Vagina (tissue), 2 donors: ENCODE measurements around the gene GADD45B. TPM values are rescaled to one million over a fixed set of nuclear protein-coding genes. Genes with fewer than 3 reads are reported as not detected.

Experiments used
- DNase-seq, 2 donors: peaks; one replicate each; pipeline ENCODE4 v3.0.0-alpha.2; 2017; ENCODE audit errors: extremely low spot score in 2 of 2
- H3K27ac ChIP-seq: fragments of 200-600 bp; sonication (generic); one replicate; pipeline ENCODE4 v1.5.1; 2019
- H3K27me3 ChIP-seq: fragments of 200-600 bp; sonication (generic); one replicate; pipeline ENCODE4 v1.5.1; 2019
- H3K36me3 ChIP-seq, 2 donors: fragments of 200-600 bp; sonication (generic); one replicate each; pipeline ENCODE4 v1.5.1; 2017 to 2019
- H3K4me1 ChIP-seq: fragments of 200-600 bp; sonication (generic); one replicate; pipeline ENCODE4 v1.5.1; 2019
- H3K4me3 ChIP-seq, 2 donors: fragments of 200-600 bp; sonication (generic); 1 replicate in 1 of 2; 2 replicates in 1 of 2; pipeline ENCODE4 v1.5.1; 2016 to 2019
- H3K9me3 ChIP-seq: fragments of 200-600 bp; sonication (generic); one replicate; pipeline ENCODE4 v1.5.1; 2019
- CTCF ChIP-seq, 3 experiments: fragments of 450-650 bp in 2 of 3; fragments of 200-600 bp in 1 of 3; sonication (generic) in 1 of 3; IDR thresholded peaks; one replicate each; pipeline ENCODE4 v1.5.1; 2017 to 2019; ENCODE audit warnings: antibody characterized with exemption in 3 of 3, mild to moderate bottlenecking in 2 of 3, moderate library complexity in 2 of 3
- POLR2A ChIP-seq, 2 donors: fragments of 450-650 bp; IDR thresholded peaks; one replicate each; pipeline ENCODE4 v1.6.1; 2017; ENCODE audit warnings: antibody characterized with exemption in 2 of 2, mild to moderate bottlenecking in 2 of 2, moderate library complexity in 2 of 2
- POLR2AphosphoS5 ChIP-seq, 2 donors: sonication (generic); formaldehyde crosslinking; IDR thresholded peaks; one replicate each; pipeline ENCODE4 v1.9.0; 2017; ENCODE audit warnings: antibody characterized with exemption in 2 of 2, mild to moderate bottlenecking in 2 of 2, low read depth in 1 of 2; ENCODE audit not compliant: insufficient read depth in 1 of 2
- intact Hi-C: fragments of 100-400 bp; cut with DNase I; formaldehyde crosslinking; loops from one replicate; pipeline ENCODE4 v1.15.1; 2023
- total RNA-seq: library from RNA; depleted of rRNA; stranded (reverse); fragments of >200 nt; gene quantifications from one replicate; pipeline ENCODE4 v1.2.3, GENCODE V29; 2016

The GADD45B gene
- total RNA-seq, 1 donor from 2014 or later = 181 TPM

DNA sequence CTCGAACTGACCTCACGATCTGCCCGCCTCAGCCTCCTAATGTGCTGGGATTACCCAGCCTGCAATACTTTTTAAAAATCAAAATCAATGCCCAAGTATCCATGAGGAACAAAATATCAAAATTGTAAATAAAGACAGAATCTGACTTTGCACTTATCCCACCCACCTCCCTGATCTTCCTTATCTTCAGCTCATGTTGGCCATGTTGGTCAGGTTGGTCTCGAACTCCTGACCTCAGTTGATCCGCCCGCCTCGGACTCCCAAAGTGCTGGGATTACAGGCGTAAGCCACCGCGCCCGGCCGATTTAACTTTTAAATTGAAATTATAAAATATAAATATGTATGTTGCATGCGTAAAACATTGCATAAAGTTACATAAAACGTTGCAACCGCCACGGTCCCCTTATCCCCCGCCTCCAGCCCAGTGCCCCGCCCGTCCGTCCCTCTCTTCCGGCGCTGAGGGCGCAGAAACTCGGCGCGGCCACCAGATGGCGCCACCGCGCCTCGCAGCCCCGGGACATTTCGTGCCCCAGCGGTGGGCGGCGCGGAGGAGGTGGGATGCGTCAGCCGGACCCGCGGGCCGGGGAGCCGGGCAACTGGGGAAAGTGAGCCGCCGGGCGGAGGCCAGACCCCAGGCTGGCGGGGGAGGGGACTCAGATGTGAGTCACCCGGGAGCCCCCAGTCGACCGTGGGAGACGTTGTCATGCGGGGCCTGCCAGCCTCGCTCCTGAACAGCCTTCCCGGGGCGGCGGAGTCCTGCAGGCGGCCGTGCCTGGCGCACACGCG is 1.5 kb upstream of the GADD45B start:
- H3K9me3 ChIP-seq = no peaks in the 10 kb centered on the region

GRCh38 chr19:2475018-2475701 is 767 bp upstream of the GADD45B start:
- Histone ChIP-seq H3K36me3 (no peaks in the 10 kb centered on the region), H3K9me3 (no peaks in the 10 kb centered on the region), H3K4me3 (peak overlapping the region; percentile 62 to 98), H3K4me1 (peaks cover 41% of the 10 kb centered on the region), H3K27ac (peak overlapping the region; percentile 85), H3K27me3 (no peaks in the 10 kb centered on the region)
- no peak for TF ChIP-seq POLR2A (IDR thresholded peaks at IDR 0.05)
- TF ChIP-seq CTCF (IDR thresholded peaks at IDR 0.05) = no peak
- no peak for TF ChIP-seq POLR2AphosphoS5 (IDR thresholded peaks at IDR 0.05; ENCODE audit: insufficient read depth in 1 of 2, low read depth in 1 of 2)
- DNase-seq = no peak
- intact Hi-C loops = loop anchor here (2.0 kb wide), 1 partner anchor 136 kb away; no protein-coding TSS in a partner anchor

More for the DNA sequence above, 1.5 kb upstream of the GADD45B start:
- no peaks in the 10 kb centered on the region for H3K27me3 ChIP-seq
- H3K4me1 ChIP-seq = peaks cover 38% of the 10 kb centered on the region
- intact Hi-C loops = loop anchor here (1.0 to 2.0 kb wide), 2 partner anchors 105 to 136 kb away; no protein-coding TSS in a partner anchor
- TF ChIP-seq POLR2A (IDR thresholded peaks at IDR 0.05) (no peak), CTCF (IDR thresholded peaks at IDR 0.05) (peak; percentile 97), POLR2AphosphoS5 (IDR thresholded peaks at IDR 0.05; ENCODE audit: insufficient read depth in 1 of 2, low read depth in 1 of 2) (peak in 1 of 2 donors; percentile 75)
- no peak for DNase-seq
- H3K4me3 ChIP-seq = peak overlapping the region; percentile 62 to 98
- H3K36me3 ChIP-seq = no peaks in the 10 kb centered on the region
- H3K27ac ChIP-seq = peak overlapping the region; percentile 85

- H3K27ac ChIP-seq = peak overlapping the region; percentile 85
- intact Hi-C loops = loop anchor here (2.0 kb wide), 1 partner anchor 68 kb away; no protein-coding TSS in a partner anchor
- no peaks in the 10 kb centered on the region for H3K36me3 ChIP-seq
- H3K4me3 ChIP-seq = peak overlapping the region; percentile 62 to 98
- H3K4me1 ChIP-seq = peaks cover 41% of the 10 kb centered on the region
- no peaks in the 10 kb centered on the region for H3K27me3 ChIP-seq
- no peaks in the 10 kb centered on the region for H3K9me3 ChIP-seq
- no peak for DNase-seq
- TF ChIP-seq POLR2AphosphoS5 (IDR thresholded peaks at IDR 0.05; ENCODE audit: insufficient read depth in 1 of 2, low read depth in 1 of 2) (no peak), CTCF (IDR thresholded peaks at IDR 0.05) (no peak), POLR2A (IDR thresholded peaks at IDR 0.05) (no peak)
These were observed 669 bp downstream of the GADD45B start for GRCh38 chr19:2476451-2477140.

GRCh38 chr19:2477141-2477710 is 1.3 kb downstream of the GADD45B start:
- peak overlapping the region; percentile 85 for H3K27ac ChIP-seq

More at GRCh38 chr19:2477141-2477710, 1.3 kb downstream of the GADD45B start:
- Histone ChIP-seq H3K4me1 (peaks cover 41% of the 10 kb centered on the region), H3K27me3 (no peaks in the 10 kb centered on the region), H3K4me3 (peak overlapping the region; percentile 62 to 98), H3K9me3 (no peaks in the 10 kb centered on the region), H3K36me3 (no peaks in the 10 kb centered on the region)
- DNase-seq = no peak
- TF ChIP-seq POLR2A (IDR thresholded peaks at IDR 0.05) (no peak), POLR2AphosphoS5 (IDR thresholded peaks at IDR 0.05; ENCODE audit: insufficient read depth in 1 of 2, low read depth in 1 of 2) (peak in 1 of 2 donors; percentile 34), CTCF (IDR thresholded peaks at IDR 0.05) (no peak)
- intact Hi-C loops = loop anchor here (2.0 kb wide), 1 partner anchor 68 kb away; no protein-coding TSS in a partner anchor
